ENCODE data around the gene UBE2E2.

The UBE2E2 gene

GRCh38 chr3:23277688-23278087 lies 74.6 kb downstream of the UBE2E2 start:
- DNase-seq, result no peak

DNA sequence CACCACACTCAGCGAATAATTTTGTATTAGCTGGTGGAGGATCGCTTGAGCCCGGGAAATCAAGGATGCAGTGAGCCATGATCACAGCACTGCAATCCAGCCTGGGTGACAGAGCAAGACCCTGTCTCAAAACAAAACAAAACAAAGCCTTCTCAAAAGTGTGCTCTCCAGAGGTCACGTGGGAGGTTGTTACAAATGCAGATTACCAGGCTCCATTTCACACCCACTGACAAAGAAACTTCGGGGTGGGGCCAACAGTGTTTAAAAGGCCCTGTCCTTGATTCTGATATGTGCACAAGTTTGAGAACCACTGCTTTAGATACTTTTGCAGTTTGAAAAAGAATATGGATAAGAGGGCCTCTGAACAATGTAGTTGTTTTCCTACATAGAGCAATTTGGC lies 80.5 kb downstream of the UBE2E2 start:
- DNase-seq, result no peak

- DNase-seq, result peak; percentile 32
These were observed 85.2 kb downstream of the UBE2E2 start for GRCh38 chr3:23288286-23288685.

- no peak for DNase-seq
These were observed 85.6 kb downstream of the UBE2E2 start for GRCh38 chr3:23288715-23289114.

GRCh38 chr3:23292432-23292831 lies 89.3 kb downstream of the UBE2E2 start:
- DNase-seq, result no peak

- DNase-seq, result no peak
These were observed 91.8 kb downstream of the UBE2E2 start for GRCh38 chr3:23294770-23295387.

DNA sequence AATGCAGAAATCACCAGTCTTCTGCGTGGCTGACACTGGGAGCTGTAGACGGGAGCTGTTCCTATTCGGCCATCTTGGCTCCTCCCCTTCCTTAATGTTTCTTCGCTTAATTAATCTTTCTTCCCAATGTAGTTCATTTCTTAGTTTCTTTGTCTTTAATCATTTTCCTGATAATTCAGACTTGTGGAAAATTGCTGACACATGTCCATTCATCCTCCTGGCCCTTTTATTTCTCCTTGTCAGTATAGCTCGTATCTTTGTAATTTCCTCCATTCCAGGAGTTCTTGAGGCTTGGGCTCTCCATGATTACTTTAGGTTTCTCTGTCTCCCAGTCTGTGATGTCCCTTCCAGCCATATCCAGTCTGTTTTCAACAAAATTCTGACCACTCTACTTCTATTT lies 98.7 kb downstream of the UBE2E2 start:
- DNase-seq, result peak; percentile 34

DNA sequence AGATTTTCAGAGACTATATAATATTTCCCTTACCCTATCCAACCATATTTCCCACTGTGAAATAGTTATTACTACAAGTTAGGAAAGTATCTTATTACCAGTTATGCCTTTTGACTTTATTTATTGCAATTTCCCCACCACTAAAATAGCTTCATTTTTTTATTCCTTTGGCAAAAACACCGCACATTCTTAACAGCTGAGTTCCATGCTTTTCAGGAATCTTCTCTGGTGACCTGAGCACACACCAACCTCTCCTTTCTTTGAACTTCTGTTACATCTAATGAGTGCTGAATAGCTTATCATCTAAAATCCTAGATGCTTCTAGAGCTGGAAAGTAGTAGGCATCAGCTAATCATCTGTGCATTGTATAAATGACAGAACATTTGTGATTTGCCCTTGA lies 99.1 kb downstream of the UBE2E2 start:
- peak; percentile 40 for DNase-seq

DNA sequence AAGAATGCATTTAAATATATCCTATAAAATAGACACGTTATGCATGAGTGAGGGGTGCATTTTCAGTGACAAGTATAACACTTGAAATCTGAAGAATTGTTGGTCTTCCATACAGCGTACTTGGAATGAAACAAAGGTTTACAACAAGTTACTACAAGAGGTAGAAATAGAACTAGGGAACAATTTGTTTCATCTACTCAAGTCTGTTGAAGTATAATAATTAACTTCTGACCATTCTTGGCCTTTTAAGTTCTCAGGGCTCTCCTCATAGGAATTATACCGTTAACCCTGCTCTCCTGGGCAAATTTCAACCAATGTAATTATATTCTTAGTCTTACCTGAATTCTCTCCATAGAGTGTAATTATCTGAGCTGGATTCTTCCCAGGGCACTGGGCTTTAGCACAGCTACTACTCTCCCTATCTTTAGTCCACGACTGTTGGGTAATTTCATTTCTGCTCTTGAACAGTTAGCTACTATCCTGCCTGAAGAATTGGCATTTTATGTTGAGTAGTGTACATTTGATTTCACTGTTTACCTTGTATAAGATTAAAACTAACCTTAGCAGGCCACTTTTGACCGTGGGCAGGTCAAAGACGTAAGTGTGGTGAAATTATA lies 100.6 kb downstream of the UBE2E2 start:
- no peak for DNase-seq

- DNase-seq, result peak; percentile 57
These were observed 101.3 kb downstream of the UBE2E2 start for GRCh38 chr3:23304424-23304823.

DNA sequence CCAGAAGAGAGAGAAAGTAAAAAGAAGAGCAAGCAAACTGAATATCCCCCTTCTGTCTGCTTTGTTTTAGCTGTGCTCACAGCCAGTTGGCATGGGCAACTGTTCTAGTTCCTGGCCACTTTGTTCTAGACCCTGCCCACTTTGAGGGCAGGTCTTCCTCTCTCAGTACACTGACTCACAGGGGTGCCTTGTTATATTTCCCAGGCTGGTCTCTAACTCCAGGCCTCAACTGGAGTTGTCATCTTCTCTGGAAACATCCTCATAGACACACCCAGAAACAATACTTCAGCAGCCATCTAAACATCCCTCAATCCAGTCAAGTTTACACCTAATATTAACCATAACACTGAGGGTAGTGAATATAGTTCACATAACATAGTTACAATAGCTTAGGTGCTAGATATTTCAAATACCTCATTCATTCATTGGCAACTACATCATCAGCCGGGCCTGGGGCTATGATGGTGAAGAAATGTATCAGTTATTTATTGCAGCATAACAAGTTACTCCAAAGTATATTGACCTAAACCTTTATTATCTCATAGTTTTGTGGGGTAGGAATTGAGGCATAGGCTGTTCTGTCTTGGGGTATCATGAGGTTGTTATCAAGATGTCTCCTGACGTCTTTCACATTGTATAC lies 106.0 kb downstream of the UBE2E2 start:
- peak; percentile 10 for DNase-seq

DNA sequence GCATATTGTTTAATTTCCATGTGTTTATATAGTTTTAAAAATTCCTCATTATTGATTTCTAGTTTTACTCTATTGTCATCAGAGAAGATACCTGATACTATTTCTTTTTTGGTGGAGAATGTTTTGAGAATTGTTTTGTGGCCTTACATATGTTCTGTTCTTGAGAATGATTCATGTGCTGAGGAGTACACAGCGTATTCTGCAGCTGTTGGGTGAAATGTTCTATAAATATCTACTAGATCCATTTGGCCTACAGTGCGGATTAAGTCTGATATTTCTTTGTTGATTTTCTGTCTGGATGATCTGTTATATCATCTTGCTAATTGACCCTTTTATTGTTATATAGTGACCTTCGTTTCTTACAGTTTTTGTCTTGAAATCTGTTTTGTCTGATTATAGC lies 109.7 kb downstream of the UBE2E2 start:
- no peak for DNase-seq

DNA sequence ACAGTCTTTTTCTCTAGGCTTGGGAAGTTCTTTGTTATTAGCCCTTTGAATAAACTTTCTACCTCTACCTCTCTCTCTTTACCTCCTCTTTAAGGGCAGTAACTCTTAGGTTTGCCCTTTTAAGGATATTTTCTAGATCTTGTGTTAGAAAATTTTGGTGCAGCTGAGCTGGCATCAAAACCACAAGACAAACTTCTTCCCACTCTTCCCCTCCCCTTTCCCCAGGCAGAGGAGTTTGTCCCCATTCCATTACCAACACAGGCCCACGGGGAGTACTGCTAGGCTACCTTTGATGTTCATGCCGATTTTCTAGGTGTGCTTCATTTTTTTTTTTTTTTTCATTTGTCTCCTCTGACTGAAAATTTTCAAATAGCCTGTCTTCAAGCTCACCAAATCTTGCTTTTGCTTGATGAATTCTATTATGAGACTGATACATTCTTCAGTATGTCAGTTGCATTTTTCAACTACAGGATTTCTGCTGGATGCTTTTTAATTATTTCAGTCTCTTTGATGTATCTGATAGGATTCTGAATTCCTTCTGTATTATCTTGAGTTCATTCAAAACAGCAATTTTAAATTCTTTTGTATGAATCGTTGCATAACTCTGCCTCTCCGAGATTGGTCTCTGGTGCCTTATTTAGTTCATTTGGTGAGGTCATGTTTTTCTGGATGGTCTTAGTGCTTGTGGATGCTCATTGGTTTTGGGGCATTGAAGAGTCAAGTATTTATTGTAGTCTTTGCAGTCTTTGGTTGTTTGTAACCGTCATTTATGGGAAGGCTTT lies 112.0 kb downstream of the UBE2E2 start:
- peak; percentile 61 for DNase-seq

GRCh38 chr3:23316924-23317323 lies 113.8 kb downstream of the UBE2E2 start:
- DNase-seq, result no peak

DNA sequence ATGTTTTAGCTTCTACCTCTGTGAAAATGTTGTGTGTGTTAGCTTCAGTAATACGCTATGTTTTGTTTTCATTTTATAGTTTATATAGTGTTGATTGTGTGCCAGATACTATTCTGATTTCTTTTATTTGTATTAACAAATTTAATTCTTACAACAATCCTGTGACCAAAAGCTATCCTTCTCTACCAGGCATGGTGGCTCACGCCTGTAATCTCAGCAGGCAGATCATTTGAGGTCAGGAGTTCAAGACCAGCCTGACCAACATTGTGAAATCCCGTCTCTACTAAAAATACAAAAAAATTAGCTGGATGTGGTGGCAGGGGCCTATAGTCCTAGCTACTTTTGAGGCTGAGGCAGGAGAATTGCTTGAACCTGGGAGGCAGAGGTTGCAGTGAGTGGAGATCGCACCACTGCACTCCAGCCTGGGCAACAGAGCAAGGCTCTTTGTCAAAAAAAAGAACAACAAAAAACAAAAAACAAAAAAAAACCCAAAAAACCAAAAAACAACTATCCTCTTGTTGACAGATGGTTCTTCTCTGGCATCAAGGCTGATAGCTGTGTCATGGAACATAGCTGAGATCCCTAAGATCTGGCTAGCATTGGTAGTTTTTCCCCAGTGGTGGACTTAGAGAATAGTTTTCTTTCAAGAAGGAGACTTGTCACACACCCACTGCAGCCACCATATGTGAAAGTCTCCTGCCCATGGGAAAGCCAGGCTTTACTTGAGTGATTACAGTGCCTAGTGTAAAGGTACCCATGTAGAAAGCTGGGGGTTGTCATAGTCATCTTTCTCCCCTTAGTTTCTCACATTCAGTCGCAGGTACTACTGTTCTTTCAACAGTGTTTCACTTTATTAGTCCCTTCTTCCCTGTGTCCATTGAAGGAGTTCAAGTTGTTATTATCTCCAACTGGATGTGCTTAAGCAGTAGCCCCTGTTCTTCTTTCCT lies 116.5 kb downstream of the UBE2E2 start:
- DNase-seq, result no peak

- DNase-seq, result no peak
These were observed 117.8 kb downstream of the UBE2E2 start for GRCh38 chr3:23320586-23321570.

- DNase-seq, result peak; percentile 73
These were observed 121.6 kb downstream of the UBE2E2 start for GRCh38 chr3:23324745-23325144.

GRCh38 chr3:23325466-23326065 lies 122.4 kb downstream of the UBE2E2 start:
- no peak for DNase-seq

DNA sequence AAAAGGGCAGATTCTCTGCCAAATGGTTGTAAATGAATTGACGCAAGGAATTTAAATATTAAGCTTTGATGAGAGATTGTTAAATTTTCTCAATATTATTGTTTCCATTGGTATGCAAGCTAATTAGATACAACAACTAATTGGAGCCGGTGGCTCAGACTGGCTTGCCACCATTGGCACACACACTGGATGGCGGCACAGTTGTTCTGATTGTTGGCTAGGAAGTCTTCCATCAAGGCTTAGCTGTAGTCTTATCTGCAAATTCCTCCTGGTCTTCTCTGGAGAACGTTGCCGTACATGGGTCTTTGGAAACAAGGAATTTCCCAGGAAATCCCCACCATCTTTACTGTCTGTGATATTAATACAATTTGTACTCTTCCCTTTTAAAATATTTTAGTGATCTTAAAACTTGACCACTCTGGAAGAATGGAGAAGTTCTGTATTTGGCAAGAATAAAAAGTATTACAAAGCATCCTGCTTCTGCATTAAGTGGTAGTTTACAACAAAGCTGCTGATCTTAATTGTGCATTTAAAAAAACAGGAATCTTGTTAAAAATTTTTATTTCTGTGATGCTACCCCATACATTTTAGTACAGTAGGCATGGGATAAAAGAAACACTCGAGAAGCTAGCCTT lies 126.5 kb downstream of the UBE2E2 start:
- DNase-seq, result no peak

DNA sequence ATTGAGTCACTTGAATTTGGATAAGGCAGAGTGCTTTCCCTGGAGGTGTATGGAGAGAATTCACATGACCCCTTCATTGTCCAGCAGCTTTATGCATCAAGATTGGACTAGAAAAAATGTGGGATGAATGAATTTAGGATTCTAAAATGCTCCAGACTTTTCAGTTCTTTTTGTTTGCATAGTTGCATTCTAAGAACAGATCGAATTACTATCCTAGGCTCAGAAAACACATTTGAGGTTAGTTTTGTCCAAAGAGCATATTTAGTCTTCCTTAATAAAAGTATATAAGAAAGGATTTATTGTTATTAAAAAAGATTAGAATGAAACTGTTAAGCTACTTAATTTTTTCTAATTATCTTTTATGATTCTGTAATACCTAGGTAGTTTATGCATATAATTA lies 127.4 kb downstream of the UBE2E2 start:
- no peak for DNase-seq
